PC-9 (cell line): ENCODE measurements around the gene UGT2B7.

Source experiments
- CTCF ChIP-seq: fragments of 200-600 bp; sonication (generic); conservative IDR thresholded peaks from 2 replicates; pipeline ENCODE4 v1.6.1; 2017; ENCODE audit warnings: mixed run types, antibody characterized with exemption, mild to moderate bottlenecking, moderate library complexity
- EZH2 ChIP-seq: fragments of 200-600 bp; sonication (generic); IDR thresholded peaks from 2 replicates; pipeline ENCODE4 v1.8.0; 2017; ENCODE audit warnings: antibody characterized with exemption, low read depth

GRCh38 chr4:69066945-69067344, 29.3 kb upstream of the UGT2B7 start:
- no peak for TF ChIP-seq CTCF
- TF ChIP-seq EZH2 = no peak
